HL-60/S4 treated with phorbol 12-myristate 13-acetate at 8.2 ng/mL for 4 days and 3 days (cell line): ENCODE results near the gene RAB34.
"Not testable (repeated sequence)": the region's sequence is repeated elsewhere in the genome, so short reads cannot be mapped to it uniquely, and the experiment has no call there.

Source experiments
- in situ Hi-C: fragments of 300-500 bp; cut with MboI; formaldehyde crosslinking; loops from 2 replicates; pipeline ENCODE4 v1.15.0; 2022; ENCODE audit warnings: low sequenced_read_pairs

RAB34 gene

DNA sequence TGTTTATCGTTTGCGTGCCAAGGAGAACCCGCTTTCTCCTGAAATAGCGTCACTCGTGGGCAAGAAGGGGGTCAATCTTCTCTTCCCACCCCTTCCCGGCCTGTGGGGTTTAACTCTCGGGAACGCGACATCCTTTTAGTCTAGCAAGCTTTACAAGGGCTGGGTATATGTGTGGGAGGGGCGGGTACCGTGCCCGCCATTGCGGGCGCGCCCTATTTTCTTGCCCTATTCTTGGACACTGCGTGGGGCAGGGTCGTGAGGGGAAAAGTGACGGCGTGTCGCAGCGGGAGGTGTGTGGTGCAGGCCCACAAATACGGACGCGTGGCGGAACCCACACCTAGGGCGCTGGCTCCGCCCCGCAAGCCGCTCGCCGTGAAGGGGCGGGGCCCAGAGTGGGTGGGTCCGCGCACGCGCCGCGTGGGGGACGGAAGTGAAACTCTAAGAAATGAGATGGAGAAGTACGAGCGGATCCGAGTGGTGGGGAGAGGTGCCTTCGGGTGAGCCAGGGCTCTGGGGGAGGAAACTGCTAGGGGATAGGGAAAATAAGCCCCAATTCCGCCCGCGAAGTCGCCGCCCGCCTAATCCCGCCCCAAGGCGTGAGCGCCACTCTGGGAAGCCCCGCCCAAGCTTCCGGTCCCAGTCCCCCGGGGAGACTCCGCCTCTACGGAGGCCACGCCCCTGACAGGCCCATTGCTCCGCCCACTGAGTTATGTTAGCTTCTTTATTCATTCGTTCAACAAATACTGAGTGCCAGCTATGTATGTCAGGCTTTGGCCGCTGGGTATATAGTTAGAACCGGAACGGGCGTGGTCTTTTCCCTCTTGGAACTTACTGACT lies 10.9 kb upstream of the RAB34 start, which contains the start of gene NEK8:
Gene NEK8 (plus strand): TSS at position 425 of the 837 bp plus-strand sequence. CDS start 26 bp downstream, at position 451.
- in situ Hi-C loops: no loop called here

GRCh38 chr17:28726627-28727491 lies 9.2 kb upstream of the RAB34 start:
- in situ Hi-C loops: no loop called here

GRCh38 chr17:28726226-28726626 lies 8.6 kb upstream of the RAB34 start, which contains the start of gene TLCD1:
Gene TLCD1, minus strand, starts transcription at chr17:28726233. Its CDS starts 136 bp downstream, at chr17:28726097.
- in situ Hi-C loops: no loop called here

GRCh38 chr17:28725660-28726225 lies 8.1 kb upstream of the RAB34 start:
- in situ Hi-C loops: no loop called here

DNA sequence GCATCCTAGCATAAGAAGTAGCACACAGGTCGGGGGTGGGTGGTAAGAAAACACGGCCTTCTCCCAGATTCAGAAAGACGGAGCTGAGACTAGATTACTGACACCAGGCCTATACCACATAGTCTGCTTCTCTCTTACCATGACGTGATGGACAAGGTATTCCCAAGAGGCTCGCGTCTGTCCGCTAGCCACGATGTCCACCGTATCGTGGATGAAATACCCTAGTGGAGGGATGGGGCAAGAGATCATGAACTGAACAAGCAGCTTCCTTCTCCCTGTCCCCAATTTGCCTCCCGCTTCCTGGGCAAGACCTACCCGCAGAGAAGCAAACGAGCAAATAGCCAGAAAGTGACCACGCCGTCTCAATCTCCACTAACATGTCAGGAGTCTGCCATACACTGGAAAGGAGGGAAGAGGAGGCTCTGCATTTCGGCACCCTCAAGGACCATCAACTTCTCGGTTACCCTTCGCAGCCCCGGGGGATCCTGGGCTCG lies 7.5 kb upstream of the RAB34 start:
- in situ Hi-C loops: no loop called here

DNA sequence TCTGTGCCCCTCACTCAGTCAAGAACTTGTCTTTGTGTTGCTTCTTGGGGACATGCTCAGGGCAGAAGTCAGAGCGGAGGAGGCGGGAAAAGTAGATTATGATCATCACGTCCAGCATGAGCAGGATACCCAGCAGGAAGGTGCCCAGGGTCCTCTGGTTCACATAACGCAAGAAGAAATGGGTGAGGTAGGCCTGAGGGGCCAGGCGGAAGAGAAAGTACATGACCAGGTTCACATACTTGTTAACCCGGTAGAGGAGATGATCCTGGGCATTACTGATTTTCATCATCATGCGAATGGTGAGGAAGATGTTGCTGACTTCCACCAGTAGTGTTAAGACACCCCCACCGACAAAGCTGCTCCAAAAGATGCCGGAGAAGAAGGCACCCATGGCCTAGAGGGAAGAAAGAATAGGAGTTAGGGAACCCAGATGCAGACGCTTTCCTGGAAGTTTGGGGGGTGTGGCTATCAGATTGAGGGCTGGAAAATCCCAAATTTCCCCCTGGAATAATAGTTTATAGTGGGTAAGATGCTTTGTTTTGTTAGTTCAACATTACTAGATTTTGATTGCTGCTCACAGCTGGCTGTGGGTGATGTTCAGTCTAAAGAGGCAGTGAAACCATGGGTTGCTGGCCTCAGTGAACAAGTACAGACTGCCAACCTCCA lies 7.0 kb upstream of the RAB34 start:
- in situ Hi-C loops: no loop called here

- in situ Hi-C loops: not testable (repeated sequence)
Measured at GRCh38 chr17:28723836-28724499, 6.3 kb upstream of the RAB34 start.

GRCh38 chr17:28723159-28723835 lies 5.6 kb upstream of the RAB34 start:
- in situ Hi-C loops: no loop called here

DNA sequence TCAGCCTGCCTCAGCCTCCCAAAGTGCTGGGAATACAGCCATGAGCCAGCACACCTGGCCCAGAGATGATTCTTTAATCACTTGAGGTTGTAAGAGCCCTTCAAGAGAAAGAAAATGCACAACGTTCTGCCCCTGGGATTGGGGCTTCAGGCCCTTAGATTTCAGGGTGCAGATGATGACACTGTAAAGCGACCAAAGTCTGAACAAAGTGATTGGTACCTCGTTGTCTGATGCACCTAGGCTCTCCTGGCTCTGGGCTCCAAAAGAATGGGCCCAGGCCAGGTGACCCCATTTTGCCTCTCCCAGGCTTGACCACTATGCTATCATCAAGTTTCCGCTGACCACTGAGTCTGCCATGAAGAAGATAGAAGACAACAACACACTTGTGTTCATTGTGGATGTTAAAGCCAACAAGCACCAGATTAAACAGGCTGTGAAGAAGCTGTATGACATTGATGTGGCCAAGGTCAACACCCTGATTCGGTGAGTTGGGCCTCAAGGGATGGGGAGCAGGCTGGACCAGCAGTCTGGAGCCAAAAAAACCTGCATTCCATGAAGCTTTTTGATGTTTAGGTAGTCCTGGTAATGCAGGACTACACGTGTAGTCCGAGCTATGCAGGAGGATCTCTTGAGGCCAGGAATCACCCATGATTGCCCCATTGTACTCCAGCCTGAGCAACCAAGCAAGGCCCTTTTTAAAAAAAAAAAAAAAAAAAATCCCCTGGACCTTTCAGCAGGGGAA lies 4.9 kb upstream of the RAB34 start:
- in situ Hi-C loops: no loop called here

GRCh38 chr17:28720997-28721329 lies 3.3 kb upstream of the RAB34 start:
- in situ Hi-C loops: not testable (repeated sequence)

DNA sequence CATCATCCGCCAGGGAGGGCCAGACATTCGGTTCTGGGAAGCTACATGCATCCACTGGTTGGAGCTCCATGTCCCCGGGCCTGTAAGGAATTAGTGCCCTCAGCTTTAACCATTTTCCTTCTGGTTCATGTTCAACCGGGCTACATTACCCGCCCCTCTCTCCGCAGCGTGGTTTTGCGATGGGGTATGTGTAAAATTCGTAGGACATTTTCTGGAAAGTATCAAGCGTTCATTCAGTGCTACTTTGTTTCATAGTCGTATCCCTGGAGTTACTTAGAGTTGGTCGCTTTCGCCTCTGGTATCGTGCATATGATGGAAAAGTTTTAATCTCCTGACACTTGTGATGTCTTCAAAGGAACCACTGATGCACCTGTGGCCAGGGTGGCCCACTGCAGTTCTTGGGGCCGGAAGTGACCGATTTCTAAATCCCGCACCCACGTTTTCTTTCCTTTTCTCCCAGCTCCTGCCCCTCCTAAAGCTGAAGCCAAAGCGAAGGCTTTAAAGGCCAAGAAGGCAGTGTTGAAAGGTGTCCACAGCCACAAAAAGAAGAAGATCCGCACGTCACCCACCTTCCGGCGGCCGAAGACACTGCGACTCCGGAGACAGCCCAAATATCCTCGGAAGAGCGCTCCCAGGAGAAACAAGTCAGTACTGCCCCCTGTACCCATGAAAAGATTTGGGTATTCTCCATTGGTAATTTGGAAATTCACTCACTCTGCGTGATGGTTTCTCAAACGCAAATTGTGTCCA lies 2.8 kb upstream of the RAB34 start:
- in situ Hi-C loops: no loop called here

GRCh38 chr17:28719021-28719433 lies 1.4 kb upstream of the RAB34 start:
- in situ Hi-C loops: no loop called here

GRCh38 chr17:28718333-28719020 lies 809 bp upstream of the RAB34 start:
- in situ Hi-C loops: no loop called here

GRCh38 chr17:28716740-28717577 lies 709 bp downstream of the RAB34 start:
- in situ Hi-C loops: no loop called here

DNA sequence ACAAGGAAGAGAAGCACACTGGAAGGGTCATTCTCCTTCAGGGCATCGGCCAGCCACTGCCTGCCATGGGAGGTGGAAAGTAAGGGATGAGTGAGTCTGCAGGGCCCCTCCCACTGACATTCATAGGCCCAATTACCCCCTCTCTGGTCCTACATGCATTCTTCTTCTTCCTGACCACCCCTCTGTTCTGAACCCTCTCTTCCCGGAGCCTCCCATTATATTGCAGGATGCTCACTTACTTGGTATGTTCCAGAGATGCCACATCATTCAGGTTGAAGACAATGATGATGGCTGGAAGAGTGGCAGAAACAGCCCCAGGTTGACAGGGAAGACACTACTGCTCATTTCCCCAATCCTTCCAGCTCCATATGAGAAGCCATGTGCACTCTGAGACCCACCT lies 2.5 kb downstream of the RAB34 start:
- in situ Hi-C loops: no loop called here

DNA sequence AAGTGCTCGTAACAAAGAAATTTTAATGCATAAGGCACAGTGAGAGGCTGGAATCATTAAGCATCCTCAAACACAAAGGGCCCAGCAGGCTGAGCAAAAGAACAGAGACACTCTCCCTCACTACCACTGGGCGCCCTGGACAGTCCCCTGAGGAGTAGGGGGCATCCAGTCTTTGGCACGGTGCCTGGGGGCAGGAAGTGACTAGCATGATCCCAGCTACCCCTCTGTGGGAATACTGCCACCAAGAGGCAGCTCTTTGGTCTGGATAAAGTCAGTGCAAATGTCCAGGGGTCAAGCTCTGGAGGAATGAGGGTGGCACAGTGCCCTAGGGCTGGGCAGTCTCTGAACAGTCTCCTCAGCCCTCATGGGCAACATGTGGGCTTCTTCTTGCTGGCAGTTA lies 3.4 kb downstream of the RAB34 start:
- in situ Hi-C loops: no loop called here
